Natural killer cell (primary cell): ENCODE measurements around the gene MAU2. TPM values are rescaled to one million over a fixed set of nuclear protein-coding genes. Genes with fewer than 3 reads are reported as not detected.
A peak's percentile ranks its signal among the peaks of the same experiment; 100 is the strongest.

Source experiments
- ATAC-seq, 3 donors: fragments of 150-1000 bp in 2 of 3; fragments of 200-7000 bp in 1 of 3; cut with Tn5 transposase; 1 replicate in 1 of 3; 2 replicates in 2 of 3; pipeline ENCODE4 v1.10.0; 2021; ENCODE audit warnings: mild to moderate bottlenecking in 2 of 3, moderate library complexity in 2 of 3
- DNase-seq, 2 donors: peaks; one replicate each; pipeline versions ENCODE4 v3.0.0 to v3.0.0-alpha.2; 2013 to 2021; ENCODE audit warnings: mixed read lengths in 1 of 2
- H3K27ac ChIP-seq: one replicate; pipeline ENCODE4 v1.5.1; 2013; ENCODE audit warnings: mild to moderate bottlenecking, low read length
- H3K27me3 ChIP-seq: one replicate; pipeline ENCODE4 v1.6.1; 2013; ENCODE audit warnings: low read length; ENCODE audit not compliant: control insufficient read depth, insufficient read depth
- H3K36me3 ChIP-seq: one replicate; pipeline ENCODE4 v1.6.1; 2013; ENCODE audit warnings: low read length; ENCODE audit not compliant: control insufficient read depth, insufficient read depth
- H3K4me1 ChIP-seq: one replicate; pipeline ENCODE4 v1.6.1; 2013; ENCODE audit warnings: low read length; ENCODE audit not compliant: control insufficient read depth, insufficient read depth
- H3K4me3 ChIP-seq: one replicate; pipeline ENCODE4 v1.5.1; 2013; ENCODE audit warnings: low read length
- H3K9me3 ChIP-seq: one replicate; pipeline ENCODE4 v1.6.1; 2013; ENCODE audit warnings: low read length; ENCODE audit not compliant: control insufficient read depth, insufficient read depth
- H3K27ac Mint-ChIP-seq, 2 donors: one replicate each; pipeline ENCODE4 v1.8.0; 2022; ENCODE audit warnings: mild to moderate bottlenecking in 2 of 2, mixed read lengths in 2 of 2, moderate library complexity in 1 of 2
- H3K27me3 Mint-ChIP-seq, 2 donors: one replicate each; pipeline ENCODE4 v1.8.0; 2022; ENCODE audit warnings: low read depth in 2 of 2, mixed read lengths in 2 of 2
- H3K36me3 Mint-ChIP-seq: one replicate; pipeline ENCODE4 v1.8.0; 2022; ENCODE audit warnings: mixed read lengths
- H3K4me1 Mint-ChIP-seq, 2 donors: one replicate each; pipeline ENCODE4 v1.8.0; 2022; ENCODE audit warnings: mixed read lengths in 2 of 2
- H3K4me3 Mint-ChIP-seq: one replicate; pipeline ENCODE4 v1.8.0; 2022; ENCODE audit warnings: mild to moderate bottlenecking, moderate library complexity, mixed read lengths
- H3K9me3 Mint-ChIP-seq, 2 donors: one replicate each; pipeline ENCODE4 v1.8.0; 2022; ENCODE audit warnings: mixed read lengths in 2 of 2
- WGBS: methylation state at CpG from one replicate; pipeline ENCODE4 v1.1.7; 2013; ENCODE audit warnings: missing lambda C conversion rate; ENCODE audit not compliant: insufficient coverage; 5-methylcytosine and 5-hydroxymethylcytosine counted together
- intact Hi-C: fragments of 100-400 bp; cut with micrococcal nuclease; formaldehyde crosslinking; loops from one replicate; pipeline ENCODE4 v1.14.2; 2022
- total RNA-seq, 4 donors: library from RNA; stranded (reverse); fragments of 120-200 nt in 1 of 4; gene quantifications; one replicate each; pipeline versions ENCODE4 v1.2.3 to v1.2.4, GENCODE V29; 2013 to 2022
- TF ChIP-seq, protein P1 (sequence below): fragments of 200-600 bp; IDR thresholded peaks from one replicate; pipeline ENCODE4 v1.8.0; 2022; ENCODE audit warnings: antibody characterized with exemption

MAU2 gene
- total RNA-seq, 3 donors from 2014 or later (not counting 1 experiment from before 2014, with no cell fraction given), result 144 to 164 (median 151) TPM

DNA sequence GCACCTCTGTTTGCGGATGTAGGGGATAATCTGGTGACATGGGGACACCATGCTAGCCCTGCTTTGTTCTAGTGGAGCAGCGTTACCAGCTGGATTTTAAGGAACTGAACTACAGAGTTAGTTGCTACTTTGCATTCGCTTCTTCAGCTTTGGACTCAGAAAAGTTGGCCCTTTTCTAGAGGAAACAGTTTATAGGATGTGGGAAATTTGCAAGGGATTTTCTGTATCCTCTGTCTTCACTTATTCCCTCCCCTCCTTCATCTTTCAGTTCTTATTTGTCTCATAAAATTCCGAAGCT lies 87.0 kb downstream of the MAU2 start:
- Mint-ChIP-seq H3K4me3 (peak overlapping the region; percentile 94), H3K36me3 (no peaks in the 10 kb centered on the region), H3K27me3 (no peaks in the 10 kb centered on the region), H3K9me3 (no peaks in the 10 kb centered on the region), H3K27ac (peak overlapping the region; percentile 89 to 90), H3K4me1 (peaks cover 76 to 77% of the 10 kb centered on the region in 2 donors)
- H3K9me3 ChIP-seq, result no peaks in the 10 kb centered on the region
- TF ChIP-seq, protein P1, sequence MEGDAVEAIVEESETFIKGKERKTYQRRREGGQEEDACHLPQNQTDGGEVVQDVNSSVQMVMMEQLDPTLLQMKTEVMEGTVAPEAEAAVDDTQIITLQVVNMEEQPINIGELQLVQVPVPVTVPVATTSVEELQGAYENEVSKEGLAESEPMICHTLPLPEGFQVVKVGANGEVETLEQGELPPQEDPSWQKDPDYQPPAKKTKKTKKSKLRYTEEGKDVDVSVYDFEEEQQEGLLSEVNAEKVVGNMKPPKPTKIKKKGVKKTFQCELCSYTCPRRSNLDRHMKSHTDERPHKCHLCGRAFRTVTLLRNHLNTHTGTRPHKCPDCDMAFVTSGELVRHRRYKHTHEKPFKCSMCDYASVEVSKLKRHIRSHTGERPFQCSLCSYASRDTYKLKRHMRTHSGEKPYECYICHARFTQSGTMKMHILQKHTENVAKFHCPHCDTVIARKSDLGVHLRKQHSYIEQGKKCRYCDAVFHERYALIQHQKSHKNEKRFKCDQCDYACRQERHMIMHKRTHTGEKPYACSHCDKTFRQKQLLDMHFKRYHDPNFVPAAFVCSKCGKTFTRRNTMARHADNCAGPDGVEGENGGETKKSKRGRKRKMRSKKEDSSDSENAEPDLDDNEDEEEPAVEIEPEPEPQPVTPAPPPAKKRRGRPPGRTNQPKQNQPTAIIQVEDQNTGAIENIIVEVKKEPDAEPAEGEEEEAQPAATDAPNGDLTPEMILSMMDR, result no peak
- no peak for DNase-seq
- H3K36me3 ChIP-seq, result no peaks in the 10 kb centered on the region
- WGBS, result 83% methylated on average over 4 of the region's 4 CpGs
- intact Hi-C loops, result loop anchor here (2.0 to 5.0 kb wide), 4 partner anchors 13 to 55 kb away; no protein-coding TSS in a partner anchor
- no peak overlapping the region for H3K27ac ChIP-seq
- no peaks in the 10 kb centered on the region for H3K27me3 ChIP-seq
- peaks cover 77% of the 10 kb centered on the region for H3K4me1 ChIP-seq
- no peak overlapping the region for H3K4me3 ChIP-seq
- ATAC-seq, result no peak

Other genes starting within 250 kb of the MAU2 start
- gene TMEM161A, start 182.4 kb upstream of the MAU2 start, total RNA-seq, result 10 to 100 TPM; 13.9 to 16.5 (median 14.2) TPM
- 1 to 10 TPM; 4.7 to 7.0 (median 5.6) TPM for gene MEF2B, start 150.6 kb upstream of the MAU2 start, total RNA-seq
- 10 to 100 TPM; 28.2 to 42.4 (median 33.2) TPM for gene BORCS8, start 128.7 kb upstream of the MAU2 start, total RNA-seq
- gene RFXANK, start 128.6 kb upstream of the MAU2 start, total RNA-seq, result 10 to 100 TPM; 50.1 to 67.5 (median 66.0) TPM
- 10 to 100 TPM; 14.7 to 16.7 (median 16.4) TPM for gene NR2C2AP, start 117.4 kb upstream of the MAU2 start, total RNA-seq
- gene NCAN, start 108.9 kb upstream of the MAU2 start, total RNA-seq, result not detected
- gene TM6SF2, start 47.5 kb upstream of the MAU2 start, total RNA-seq, result not detected
- gene SUGP1, start 320 bp upstream of the MAU2 start, total RNA-seq, result 10 to 100 TPM; 64.7 to 86.5 (median 75.8) TPM
- 100 to 1,000 TPM; 209 to 232 (median 230) TPM for gene GATAD2A, start 84.8 kb downstream of the MAU2 start, total RNA-seq
- 1 to 10 TPM; 2.2 to 2.5 (median 2.3) TPM for gene TSSK6, start 194.7 kb downstream of the MAU2 start, total RNA-seq
- 100 to 1,000 TPM; 165 to 191 (median 188) TPM for gene NDUFA13, start 195.4 kb downstream of the MAU2 start, total RNA-seq
- gene YJEFN3, start 208.1 kb downstream of the MAU2 start, total RNA-seq, result 1 to 10 TPM; 4.0 to 6.0 (median 4.3) TPM
- under 1 TPM; 0.05 to 0.20 (median 0.11) TPM for gene CILP2, start 217.4 kb downstream of the MAU2 start, total RNA-seq